NCI-H345 (cell line): Measurements from ENCODE around the gene WIPF2.

Experiments
- DNase-seq: peaks from one replicate; lab custom pipeline; 2025; lab: John Stamatoyannopoulos, UW

WIPF2 gene, protein sequence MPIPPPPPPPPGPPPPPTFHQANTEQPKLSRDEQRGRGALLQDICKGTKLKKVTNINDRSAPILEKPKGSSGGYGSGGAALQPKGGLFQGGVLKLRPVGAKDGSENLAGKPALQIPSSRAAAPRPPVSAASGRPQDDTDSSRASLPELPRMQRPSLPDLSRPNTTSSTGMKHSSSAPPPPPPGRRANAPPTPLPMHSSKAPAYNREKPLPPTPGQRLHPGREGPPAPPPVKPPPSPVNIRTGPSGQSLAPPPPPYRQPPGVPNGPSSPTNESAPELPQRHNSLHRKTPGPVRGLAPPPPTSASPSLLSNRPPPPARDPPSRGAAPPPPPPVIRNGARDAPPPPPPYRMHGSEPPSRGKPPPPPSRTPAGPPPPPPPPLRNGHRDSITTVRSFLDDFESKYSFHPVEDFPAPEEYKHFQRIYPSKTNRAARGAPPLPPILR

DNA sequence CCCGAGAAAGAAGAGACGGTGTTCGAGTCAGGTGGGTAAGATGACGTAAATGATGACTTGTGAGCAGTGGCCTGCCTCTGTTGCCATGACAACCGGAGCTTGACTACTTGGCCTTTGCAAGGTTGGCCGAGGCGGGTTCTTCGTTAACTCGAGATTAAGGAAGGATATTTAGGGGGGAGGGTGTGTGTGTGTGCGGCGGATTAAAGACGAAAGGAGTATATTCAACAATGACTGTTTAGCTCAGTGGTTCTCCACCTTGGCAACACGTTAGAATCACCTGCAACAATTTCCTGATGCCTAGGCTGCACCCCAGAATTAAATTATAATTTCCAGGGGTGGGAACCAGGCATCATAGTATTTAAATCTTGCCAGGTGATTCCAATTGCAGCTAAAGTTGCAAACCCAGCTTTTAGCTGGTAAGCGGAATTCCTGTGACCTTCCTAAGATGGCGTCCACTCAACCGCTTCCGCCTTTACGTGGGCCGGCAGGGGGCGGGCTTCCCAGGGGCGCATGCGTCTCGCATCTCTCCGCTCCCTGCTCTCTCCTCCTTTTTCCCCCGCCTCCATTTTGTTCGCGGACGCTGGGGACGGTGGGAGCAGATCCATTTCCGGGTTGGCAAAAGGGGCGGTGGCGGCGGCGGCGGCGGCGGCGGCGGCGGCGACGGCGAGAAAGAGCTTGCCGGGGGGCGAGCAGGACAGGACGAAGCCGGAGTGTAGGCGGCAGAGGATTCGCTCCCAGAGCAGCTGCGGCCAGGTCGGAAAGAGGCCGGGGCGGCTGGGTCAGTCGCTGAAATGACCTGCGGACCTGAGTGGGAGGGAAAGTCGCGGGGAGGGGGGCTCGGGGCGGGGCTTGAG lies at the start of gene WIPF2:
TSS of gene WIPF2 (plus strand) at position 565 of the 854 bp plus-strand sequence. CDS start 37,156 bp downstream, outside the sequence.
- peak; percentile 98 for DNase-seq

DNA sequence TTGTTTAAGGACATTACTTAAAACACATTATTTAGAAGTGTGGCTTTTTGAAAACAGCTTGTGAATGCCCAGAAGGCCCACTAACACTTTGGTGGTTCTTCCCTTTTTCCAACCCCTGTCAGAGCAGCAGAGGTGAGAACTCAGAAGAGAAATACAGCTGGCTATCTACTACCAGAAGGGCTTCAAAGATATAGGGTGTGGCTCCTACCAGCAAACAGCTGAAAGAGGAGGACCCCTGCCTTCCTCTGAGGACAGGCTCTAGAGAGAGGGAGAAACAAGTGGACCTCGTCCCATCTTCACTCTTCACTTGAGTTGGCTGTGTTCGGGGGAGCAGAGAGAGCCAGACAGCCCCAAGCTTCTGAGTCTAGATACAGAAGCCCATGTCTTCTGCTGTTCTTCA lies 48.8 kb upstream of the WIPF2 start:
- no peak for DNase-seq

DNA sequence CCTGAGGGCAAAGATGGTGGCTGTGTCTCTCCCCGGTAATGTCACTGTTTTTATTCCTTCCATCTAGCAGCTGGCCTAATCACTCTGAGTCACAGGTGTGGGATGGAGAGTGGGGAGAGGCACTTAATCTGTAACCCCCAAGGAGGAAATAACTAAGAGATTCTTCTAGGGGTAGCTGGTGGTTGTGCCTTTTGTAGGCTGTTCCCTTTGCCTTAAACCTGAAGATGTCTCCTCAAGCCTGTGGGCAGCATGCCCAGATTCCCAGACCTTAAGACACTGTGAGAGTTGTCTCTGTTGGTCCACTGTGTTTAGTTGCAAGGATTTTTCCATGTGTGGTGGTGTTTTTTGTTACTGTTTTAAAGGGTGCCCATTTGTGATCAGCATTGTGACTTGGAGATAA lies 47.4 kb upstream of the WIPF2 start:
- DNase-seq = no peak

DNA sequence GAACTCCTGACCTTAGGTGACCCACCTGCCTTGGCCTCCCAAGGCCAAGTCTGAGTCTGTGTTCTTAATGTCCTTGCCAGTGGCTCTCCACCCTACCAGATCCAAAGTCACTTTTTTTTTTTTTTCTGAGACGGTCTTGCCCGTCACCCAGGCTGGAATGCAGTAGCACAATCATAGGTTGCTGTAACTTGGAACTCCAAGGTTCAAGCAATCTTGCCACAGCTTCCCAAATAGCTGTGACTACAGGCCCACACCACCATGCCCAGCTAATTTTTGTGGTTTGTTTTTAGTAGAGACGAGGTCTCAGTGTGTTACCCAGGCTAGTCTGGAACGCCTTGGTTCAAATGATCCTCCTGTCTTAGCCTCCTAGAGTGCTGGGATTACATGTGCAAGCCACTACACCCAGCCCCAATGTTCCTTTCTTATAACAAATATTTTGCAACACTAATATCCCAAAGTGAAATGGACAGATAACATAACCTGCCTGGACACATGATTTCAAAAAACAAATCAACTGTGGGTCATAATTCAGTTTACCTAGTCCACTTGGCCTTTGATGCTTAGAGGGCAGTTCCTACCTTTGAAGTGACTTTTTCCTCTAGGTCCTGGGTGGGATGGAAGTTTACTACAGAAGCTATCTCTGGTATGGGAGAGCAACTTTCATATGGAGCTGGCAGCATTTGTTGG lies 45.9 kb upstream of the WIPF2 start:
- no peak for DNase-seq

- no peak for DNase-seq
These were observed 45.3 kb upstream of the WIPF2 start for GRCh38 chr17:40173778-40174135.

GRCh38 chr17:40174514-40174913 lies 44.6 kb upstream of the WIPF2 start:
- DNase-seq = no peak

- DNase-seq = no peak
These were observed 43.0 kb upstream of the WIPF2 start for GRCh38 chr17:40175928-40176753.

DNA sequence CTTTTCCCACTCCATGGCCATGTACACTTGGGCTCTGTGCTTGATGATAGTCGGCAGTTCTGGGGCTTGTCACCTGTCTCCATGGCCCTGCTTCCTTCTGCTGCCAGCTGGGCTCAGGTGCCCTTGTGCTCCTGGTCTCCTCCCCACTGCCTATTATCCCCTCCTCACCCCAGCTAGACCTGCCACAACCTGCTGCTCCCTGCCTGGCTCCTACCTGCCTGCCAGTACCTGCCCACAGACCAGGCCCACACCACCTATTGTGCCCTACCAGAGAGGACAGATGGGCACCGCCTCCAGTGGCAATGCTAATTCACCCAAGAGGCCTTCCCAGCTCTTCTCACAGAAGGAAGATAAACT lies 42.4 kb upstream of the WIPF2 start:
- DNase-seq = peak; percentile 67

- DNase-seq = peak; percentile 74
These were observed 41.7 kb upstream of the WIPF2 start, which contains the start of gene RAPGEFL1 for GRCh38 chr17:40177275-40177874. Gene RAPGEFL1, plus strand, starts transcription at chr17:40177470. Its CDS starts 392 bp downstream, at chr17:40177862.

GRCh38 chr17:40178021-40178601 lies 41.0 kb upstream of the WIPF2 start:
- no peak for DNase-seq

DNA sequence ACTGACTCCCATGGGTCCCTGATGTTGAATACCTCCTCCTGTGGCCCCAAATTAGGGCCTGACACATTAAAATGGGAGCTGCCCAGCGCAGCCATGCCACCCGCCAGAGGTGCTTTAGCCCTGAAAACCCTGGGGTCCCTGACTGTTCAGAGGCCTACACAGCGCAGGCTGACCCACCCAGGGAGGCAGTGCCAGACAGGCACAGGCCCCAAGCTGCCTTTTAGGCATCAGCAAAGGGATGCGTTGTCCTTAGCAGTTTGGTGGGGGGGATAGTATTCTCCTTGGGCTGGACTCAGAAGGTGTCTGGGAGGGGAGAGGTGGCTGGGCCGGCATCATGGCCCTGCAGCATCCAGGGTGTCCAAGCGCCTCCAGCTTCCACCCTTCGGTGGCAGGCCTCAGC lies 40.4 kb upstream of the WIPF2 start:
- no peak for DNase-seq

- DNase-seq = no peak
These were observed 39.0 kb upstream of the WIPF2 start for GRCh38 chr17:40179923-40180659.

DNA sequence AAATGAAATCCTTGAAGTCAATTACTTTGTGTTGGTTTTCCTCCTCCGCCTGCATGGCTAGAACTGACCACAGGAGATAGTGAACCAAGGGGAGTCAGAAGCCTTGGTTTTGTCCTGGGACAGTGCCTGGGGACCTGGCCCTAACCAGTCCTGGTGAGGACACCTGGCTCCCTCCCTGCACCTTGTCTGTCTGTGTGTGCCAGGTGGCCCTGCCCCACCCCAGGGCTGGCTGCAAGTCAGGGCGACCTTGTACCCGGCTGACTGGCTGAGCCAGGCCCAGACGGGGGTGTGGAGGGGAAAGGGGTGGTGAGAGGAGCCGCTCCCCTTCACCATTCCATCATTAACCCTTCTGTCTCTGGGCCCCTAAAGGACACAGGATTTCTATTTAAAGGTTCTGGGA lies 38.4 kb upstream of the WIPF2 start:
- no peak for DNase-seq

DNA sequence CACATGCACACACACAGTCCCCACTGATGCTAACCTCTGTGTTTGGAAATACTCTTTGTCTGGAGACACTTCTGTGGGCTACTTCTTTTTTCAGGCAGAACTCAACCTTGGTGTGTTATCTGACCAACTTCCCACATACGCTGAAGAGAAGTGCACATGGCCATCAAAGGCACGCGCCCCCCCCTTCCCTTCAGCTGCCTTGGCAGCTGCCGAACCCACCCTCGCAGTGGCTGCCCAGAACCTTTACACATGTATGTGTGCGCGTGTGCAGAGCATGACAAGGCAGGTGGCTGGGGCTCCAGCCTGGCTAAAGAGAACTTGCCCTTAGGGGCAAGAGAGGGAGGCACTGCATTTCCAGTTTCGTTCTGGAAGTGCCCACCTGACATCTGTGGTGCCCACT lies 37.9 kb upstream of the WIPF2 start:
- no peak for DNase-seq

- no peak for DNase-seq
These were observed 36.5 kb upstream of the WIPF2 start for GRCh38 chr17:40182606-40183005.

DNA sequence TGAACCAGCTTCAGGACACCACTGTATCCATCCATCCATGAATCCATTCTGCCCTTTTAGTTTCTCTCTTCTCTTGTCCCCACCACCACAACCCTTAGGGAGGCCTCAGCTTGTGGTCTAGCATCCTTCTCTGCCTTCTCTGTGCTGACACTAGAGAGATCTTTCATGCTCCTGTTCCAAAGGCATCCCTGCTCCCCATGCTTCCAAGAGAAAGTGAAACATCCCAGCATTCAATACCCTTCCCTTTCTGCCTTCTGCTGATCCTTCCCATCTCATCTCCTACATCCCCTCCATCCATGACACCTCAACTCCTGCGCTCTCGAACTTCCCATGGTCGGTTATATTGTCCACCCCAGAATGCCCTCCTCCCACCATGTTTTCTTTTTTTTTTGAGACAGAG lies 31.9 kb upstream of the WIPF2 start:
- DNase-seq = no peak

GRCh38 chr17:40188694-40189093 lies 30.4 kb upstream of the WIPF2 start:
- no peak for DNase-seq

GRCh38 chr17:40190197-40191021 lies 28.7 kb upstream of the WIPF2 start:
- DNase-seq = peak; percentile 72
